IPS-18c (cell line): ENCODE data around the gene CORO1A.
"Not testable (repeated sequence)": the region's sequence is repeated elsewhere in the genome, so short reads cannot be mapped to it uniquely, and the experiment has no call there.

Source experiments
- H3K4me3 ChIP-seq: 2 replicates; pipeline ENCODE4 v1.7.0; 2013; ENCODE audit warnings: low read depth, mild to moderate bottlenecking, low read length, moderate library complexity; ENCODE audit not compliant: insufficient read depth
- H3K9me3 ChIP-seq: one replicate; pipeline ENCODE4 v1.6.1; 2013; ENCODE audit warnings: mild to moderate bottlenecking, low read length, moderate library complexity; ENCODE audit not compliant: control insufficient read depth, insufficient read depth

The CORO1A gene

DNA sequence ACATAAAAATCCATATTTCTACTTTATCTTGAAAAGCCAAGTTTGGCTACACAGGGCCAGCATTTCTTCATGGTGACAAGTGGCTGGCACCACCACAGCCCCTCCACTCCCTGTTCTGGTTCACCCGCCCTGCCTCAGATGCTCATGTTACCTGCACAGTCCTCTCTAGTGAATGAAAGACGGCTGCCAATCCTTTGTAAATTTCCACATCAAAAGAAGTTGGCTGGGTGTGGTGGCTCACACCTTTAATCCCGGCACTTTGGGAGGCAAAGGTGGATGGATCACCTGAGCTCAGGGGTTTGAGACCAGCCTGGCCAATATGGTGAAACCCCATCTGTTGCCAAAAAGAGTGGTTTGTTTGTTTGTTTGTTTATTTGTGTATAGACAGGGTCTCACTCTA lies 19.9 kb upstream of the CORO1A start:
- Histone ChIP-seq H3K9me3 (no peaks in the 10 kb centered on the region), H3K4me3 (no peak overlapping the region)

DNA sequence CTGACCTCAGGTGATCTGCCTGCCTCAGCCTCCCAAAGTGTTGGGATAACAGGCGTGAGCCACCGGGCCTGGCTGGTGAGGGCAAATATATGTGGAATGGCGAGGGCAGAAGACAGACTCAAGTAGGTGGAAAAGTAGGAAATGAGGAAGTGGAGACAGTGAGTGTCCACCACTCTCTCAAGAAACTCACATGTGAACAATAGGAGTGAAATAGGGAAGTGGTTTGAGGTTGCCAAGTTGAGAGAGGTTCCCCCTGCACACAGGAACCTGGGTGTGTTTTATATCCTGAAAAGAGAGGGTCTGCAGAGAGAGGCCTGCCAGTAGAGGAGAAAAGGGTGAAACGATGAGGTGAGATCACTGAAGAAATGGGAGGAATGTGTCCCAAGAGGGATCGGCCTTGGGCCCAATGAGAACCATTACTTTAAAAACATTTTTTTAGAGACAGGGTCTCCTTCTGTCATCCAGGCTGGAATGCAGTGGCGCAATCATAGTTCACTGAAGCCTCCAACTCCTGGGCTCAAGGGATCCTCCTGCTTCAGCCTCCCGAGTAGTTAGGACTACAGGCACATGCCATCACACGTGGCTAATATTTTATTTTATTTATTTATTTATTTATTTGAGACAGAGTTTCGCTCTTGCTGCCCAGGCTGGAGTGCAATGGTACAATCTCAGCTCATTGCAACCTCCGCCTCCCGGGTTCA lies 17.1 kb upstream of the CORO1A start:
- peaks cover 2% of the 10 kb centered on the region for H3K9me3 ChIP-seq
- H3K4me3 ChIP-seq, result no peak overlapping the region

DNA sequence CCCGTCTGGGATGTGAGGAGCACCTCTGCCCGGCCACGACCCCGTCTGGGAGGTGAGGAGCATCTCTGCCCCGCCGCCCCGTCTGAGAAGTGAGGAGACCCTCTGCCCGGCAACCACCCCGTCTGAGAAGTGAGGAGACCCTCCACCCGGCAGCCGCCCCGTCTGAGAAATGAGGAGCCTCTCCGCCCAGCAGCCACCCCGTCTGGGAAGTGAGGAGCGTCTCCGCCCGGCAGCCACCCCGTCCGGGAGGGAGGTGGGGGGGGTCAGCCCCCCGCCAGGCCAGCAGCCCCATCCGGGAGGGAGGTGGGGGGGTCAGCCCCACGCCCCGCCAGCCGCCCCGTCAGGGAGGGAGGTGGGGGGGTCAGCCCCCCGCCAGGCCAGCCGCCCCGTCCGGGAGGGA lies 14.7 kb upstream of the CORO1A start:
- not testable (repeated sequence) for H3K9me3 ChIP-seq, H3K4me3 ChIP-seq

DNA sequence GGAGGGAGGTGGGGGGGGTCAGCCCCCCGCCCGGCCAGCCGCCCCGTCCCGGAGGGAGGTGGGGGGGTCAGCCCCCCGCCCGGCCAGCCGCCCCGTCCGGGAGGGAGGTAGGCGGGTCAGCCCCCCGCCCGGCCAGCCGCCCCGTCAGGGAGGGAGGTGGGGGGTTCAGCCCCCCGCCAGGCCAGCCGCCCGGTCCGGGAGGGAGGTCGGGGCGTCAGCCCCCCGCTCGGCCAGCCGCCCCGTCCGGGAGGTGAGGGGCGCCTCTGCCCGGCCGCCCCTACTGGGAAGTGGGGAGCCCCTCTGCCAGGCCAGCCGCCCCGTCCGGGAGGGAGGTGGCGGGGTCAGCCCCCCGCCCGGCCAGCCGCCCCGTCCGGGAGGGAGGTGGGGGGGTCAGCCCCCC lies 14.0 kb upstream of the CORO1A start:
- H3K9me3 ChIP-seq, H3K4me3 ChIP-seq: not testable (repeated sequence)

DNA sequence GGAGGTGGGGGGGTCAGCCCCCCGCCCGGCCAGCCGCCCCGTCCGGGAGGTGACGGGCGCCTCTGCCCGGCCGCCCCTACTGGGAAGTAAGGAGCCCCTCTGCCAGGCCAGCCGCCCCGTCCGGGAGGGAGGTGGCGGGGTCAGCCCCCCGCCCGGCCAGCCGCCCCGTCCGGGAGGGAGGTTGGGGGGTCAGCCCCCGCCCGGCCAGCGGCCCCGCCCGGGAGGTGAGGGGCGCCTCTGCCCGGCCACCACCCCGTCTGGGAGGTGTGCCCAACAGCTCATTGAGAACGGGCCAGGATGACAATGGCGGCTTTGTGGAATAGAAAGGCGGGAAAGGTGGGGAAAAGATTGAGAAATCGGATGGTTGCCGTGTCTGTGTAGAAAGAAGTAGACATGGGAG lies 13.3 kb upstream of the CORO1A start:
- H3K9me3 ChIP-seq, H3K4me3 ChIP-seq: not testable (repeated sequence)

DNA sequence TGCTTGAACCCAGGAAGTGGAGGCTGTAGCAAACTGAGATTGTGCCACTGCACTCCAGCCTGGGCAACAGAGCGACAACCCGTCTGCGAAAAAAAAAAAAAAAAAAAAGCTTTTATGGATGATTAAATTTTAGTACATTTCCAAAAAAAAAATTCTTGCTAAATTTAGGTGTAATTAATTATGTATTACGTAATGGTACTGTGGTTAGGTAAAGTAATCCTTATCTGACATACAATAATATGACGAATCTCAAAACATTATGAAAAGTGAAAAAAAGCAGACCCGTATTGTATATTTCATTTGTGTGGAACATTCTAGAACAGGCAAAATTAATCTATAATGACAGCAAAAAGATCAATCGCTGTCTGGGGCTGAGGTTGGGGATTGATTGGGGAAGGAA lies 10.3 kb upstream of the CORO1A start:
- Histone ChIP-seq H3K4me3 (no peak overlapping the region), H3K9me3 (peaks cover 2% of the 10 kb centered on the region)

DNA sequence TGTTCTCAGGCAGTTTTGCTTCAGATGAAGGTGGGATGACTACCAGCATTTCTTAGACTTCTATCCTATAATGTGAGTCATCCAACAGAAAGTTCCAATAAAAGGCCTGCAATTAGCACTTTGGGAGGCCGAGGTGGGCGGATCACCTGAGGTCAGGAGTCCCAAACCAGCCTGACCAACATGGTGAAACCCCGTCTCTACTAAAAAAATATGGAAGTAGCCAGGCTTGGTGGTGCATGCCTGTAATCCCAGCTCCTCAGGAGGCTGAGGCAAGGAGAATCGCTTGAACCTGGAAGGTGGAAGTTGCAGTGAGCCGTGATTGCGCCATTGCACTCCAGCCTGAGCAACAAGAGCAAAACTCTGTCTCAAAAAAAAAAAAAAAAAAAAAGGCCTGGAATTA lies 6.5 kb upstream of the CORO1A start:
- not testable (repeated sequence) for H3K9me3 ChIP-seq, H3K4me3 ChIP-seq

DNA sequence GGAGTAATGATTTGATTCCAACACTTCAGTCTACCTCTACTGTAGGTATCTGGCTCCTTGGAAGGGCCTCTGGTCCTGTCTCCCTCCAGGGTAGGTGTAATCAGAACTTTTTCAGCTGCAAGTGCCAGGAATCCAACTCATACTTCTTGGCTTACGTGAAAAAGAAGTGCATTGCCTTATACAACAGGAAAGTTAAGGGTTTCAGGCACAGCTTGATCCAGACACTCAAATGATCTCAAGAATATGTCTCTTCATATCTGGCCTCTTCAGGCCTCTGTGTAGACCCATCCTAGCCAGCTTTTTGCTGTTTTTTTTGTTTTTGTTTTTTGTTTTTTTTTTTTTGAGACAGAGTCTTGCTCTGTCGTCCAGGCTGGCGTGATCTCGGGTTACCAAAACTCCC lies 4.2 kb upstream of the CORO1A start:
- no peaks in the 10 kb centered on the region for H3K9me3 ChIP-seq
- no peak overlapping the region for H3K4me3 ChIP-seq

DNA sequence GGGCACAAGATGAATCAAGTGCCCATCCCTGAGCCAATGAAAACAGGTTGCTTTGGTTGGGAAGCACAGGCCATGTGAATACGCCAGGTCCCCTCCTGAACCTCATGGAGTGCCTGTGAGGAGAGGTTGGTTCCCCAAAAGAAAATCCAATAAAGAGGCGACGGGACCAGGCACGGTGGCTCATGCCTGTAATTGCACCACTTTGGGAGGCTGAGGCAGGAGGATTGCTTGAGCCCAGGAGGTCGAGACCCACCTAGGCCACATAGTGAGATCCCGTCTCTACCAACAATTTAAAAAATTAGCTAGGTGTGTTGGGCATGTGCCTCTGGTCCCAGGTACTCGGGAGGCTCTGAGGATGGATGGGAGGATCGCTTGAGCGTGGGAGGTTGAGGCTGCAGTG lies 3.5 kb upstream of the CORO1A start:
- H3K9me3 ChIP-seq, result no peaks in the 10 kb centered on the region
- no peak overlapping the region for H3K4me3 ChIP-seq

DNA sequence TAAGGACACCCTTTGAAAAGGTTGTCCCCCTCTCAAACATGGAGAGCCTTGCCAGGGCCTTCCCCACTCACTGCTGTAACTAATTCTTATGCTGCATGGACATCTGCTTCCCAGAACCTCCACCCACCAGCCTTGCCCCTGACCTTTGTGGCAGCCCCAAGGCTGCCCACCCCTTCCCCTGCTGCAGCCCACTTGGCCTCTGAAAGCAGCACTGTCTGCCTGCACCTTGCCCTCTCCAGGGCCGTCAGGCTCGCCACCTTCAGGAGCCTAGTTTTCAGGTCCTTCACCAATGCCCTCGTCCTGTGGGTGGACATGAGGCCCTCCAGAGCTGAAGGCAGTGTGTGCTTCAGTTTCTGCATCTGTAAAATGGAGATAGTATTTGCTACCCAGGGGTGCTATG lies 2.7 kb upstream of the CORO1A start:
- Histone ChIP-seq H3K9me3 (no peaks in the 10 kb centered on the region), H3K4me3 (no peak overlapping the region)

DNA sequence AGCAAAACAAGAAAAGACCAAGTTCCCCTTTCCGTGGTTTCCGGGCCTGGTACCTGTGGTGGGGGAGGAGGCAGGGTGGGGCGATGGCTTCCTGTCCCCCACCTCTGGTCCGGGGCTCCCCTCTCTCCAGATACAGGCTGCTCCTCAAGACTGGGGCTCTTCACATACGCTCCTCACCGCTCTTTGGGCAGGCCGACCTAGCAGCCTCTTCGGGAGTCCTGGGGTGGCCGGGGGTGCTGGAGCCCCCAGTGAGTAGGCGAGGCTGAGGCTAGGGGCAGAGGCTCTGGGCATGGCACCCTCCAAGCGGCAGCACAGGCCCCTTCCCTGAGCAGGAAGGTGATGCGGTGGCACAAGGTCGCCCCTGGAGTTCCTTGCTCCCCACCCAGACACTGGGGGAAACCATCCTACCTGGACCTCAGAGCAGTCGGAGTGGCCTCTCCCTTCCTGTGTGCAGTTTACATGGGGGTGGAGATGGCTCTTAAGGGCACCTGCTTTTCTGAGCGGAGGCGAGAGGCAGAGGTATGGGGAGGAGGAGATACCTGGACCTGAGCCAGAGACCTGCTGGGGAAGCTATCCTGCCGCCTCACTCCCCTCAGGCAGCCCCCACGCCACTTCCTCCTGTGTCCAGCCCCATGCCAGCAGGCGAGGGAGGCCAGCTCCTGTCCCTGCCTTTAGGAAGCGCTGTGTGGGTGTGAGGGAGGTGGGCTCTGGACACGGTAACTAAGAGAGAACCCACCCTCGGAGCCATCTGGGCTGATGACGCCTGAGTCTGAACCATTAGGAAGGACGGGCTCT lies 891 bp downstream of the CORO1A start:
- Histone ChIP-seq H3K4me3 (peak overlapping the region; percentile 60), H3K9me3 (no peaks in the 10 kb centered on the region)

DNA sequence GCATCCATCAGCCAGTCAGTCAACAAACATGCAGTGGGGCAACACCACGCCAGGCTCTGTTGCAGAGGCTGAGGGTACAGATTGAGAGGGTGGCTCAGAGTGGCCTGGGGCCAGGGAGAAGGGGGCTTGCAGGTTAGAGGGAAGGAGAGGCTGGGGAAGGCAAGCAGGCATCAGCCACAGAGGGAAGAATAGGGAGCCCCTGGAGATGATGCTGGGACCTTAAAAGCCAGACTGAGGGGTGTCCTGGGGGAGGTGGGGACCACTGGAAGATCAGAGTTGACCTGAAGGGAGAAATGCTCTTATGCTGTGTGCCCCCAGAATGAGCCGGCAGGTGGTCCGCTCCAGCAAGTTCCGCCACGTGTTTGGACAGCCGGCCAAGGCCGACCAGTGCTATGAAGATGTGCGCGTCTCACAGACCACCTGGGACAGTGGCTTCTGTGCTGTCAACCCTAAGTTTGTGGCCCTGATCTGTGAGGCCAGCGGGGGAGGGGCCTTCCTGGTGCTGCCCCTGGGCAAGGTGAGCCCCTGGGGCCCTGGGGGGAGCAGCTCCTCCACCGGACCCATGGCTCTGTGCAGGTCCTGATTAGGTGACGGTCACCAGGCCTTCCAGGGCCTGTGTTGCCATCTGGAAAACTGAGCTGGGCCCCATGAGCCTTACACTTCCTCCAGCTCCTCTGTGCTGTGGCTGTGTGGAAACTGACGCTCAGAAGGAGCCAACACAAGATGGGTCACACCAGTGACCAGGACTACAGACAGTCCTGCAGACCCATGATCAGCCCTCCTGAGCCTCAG lies 1.7 kb downstream of the CORO1A start:
- no peaks in the 10 kb centered on the region for H3K9me3 ChIP-seq
- H3K4me3 ChIP-seq, result no peak overlapping the region

DNA sequence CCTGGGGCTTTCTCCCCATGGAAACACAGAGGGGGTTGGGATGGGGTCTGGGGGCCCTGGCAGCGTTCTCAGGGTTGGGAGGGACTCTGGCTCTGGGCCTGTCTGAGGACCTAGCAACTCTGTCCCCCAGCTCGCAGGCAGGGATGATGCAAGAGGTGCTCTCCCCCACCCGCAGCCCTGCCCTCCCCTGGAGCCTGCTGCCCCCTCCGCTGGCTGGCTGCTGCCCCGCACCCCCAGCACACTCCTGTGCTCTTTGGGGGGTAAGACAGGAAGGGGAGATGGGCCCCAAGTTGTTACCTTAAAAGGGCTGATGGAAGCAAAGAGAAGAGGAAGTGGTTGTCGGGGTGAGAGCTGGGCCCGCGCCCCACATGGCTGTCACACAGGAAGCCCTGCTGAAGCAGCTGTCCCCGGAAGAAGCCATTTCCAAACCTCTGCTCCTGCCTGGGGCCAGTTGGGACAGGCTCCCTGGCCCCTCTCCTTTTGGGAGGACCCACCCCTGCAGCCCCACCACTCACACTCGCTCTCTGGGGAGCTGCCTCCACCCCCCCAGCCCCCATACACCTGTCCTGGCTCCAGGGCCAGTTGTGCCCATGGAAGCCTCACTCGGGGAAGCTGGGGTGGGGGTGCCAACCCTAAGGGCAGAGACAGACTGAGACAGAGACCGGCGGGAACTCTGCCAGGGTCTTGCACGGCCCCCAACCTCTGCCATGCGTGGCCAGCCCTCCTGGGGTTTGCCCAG lies 2.5 kb downstream of the CORO1A start:
- no peak overlapping the region for H3K4me3 ChIP-seq
- no peaks in the 10 kb centered on the region for H3K9me3 ChIP-seq

DNA sequence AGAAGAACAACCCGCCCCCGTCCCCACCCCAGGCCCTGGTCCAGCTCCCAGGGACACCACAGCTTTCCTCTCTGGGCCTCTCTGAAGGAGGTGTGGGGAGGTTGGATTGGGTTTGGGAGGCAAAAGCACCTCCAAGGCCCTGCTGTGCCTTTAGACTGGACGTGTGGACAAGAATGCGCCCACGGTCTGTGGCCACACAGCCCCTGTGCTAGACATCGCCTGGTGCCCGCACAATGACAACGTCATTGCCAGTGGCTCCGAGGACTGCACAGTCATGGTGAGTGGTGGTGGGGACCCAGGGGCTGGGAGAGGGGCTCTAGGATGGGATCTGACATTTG lies 3.0 kb downstream of the CORO1A start:
- Histone ChIP-seq H3K9me3 (no peaks in the 10 kb centered on the region), H3K4me3 (no peak overlapping the region)

DNA sequence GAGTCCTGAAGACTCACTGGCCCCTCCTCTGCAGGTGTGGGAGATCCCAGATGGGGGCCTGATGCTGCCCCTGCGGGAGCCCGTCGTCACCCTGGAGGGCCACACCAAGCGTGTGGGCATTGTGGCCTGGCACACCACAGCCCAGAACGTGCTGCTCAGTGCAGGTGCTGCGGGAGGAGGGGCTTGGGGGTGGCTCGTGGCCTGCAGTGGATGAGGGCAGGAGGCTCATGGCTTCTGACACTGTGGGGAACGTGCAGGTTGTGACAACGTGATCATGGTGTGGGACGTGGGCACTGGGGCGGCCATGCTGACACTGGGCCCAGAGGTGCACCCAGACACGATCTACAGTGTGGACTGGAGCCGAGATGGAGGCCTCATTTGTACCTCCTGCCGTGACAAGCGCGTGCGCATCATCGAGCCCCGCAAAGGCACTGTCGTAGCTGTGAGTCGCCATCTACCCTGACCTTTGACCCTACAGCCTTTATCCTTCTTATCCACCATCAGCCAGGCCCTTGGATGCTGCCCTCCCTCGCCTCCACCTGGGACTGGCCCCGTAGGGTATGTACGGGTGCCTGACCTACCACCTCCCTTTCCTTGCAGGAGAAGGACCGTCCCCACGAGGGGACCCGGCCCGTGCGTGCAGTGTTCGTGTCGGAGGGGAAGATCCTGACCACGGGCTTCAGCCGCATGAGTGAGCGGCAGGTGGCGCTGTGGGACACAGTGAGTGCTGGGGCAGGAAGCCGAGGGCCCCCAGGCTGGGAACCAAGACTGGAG lies 3.6 kb downstream of the CORO1A start:
- no peak overlapping the region for H3K4me3 ChIP-seq
- no peaks in the 10 kb centered on the region for H3K9me3 ChIP-seq

DNA sequence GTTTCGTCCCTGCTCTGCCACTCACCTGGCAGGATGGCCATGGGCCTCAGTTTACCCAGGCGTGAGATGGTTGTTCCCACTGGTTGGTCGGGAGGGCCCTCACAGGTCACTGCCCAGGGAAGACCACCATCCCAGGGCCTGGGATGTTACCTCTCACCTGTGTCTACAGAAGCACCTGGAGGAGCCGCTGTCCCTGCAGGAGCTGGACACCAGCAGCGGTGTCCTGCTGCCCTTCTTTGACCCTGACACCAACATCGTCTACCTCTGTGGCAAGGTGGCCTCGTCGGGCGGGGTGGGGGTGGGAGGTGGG lies 4.1 kb downstream of the CORO1A start:
- no peaks in the 10 kb centered on the region for H3K9me3 ChIP-seq
- H3K4me3 ChIP-seq, result no peak overlapping the region

DNA sequence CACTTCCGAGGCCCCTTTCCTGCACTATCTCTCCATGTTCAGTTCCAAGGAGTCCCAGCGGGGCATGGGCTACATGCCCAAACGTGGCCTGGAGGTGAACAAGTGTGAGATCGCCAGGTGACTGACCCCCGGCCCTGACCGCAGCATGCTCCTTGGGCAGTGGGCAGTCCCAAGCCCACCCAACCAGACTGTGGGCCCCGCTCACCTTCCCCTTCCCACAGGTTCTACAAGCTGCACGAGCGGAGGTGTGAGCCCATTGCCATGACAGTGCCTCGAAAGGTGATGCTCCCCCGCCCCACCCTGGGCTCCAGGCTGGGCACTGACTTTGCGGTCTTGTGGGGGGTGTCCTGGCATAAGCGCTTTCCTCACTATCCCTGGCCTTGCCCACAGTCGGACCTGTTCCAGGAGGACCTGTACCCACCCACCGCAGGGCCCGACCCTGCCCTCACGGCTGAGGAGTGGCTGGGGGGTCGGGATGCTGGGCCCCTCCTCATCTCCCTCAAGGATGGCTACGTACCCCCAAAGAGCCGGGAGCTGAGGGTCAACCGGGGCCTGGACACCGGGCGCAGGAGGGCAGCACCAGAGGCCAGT lies 4.7 kb downstream of the CORO1A start:
- Histone ChIP-seq H3K9me3 (no peaks in the 10 kb centered on the region), H3K4me3 (no peak overlapping the region)
